Fibroblast of lung (primary cell): ENCODE results near the gene CKS2. TPM values are rescaled to one million over a fixed set of nuclear protein-coding genes. Genes with fewer than 3 reads are reported as not detected.

Experiments used
- DNase-seq, 2 donors: peaks; one replicate each; pipeline versions ENCODE4 v3.0.0 to v3.0.0-alpha.2; 2010; ENCODE audit warnings: low read depth in 2 of 2
- H2AFZ ChIP-seq: 2 replicates; pipeline ENCODE4 v1.5.1; 2012; ENCODE audit warnings: low read length, control low read depth, inconsistent platforms
- H3K27ac ChIP-seq: 2 replicates; pipeline ENCODE4 v1.5.1; 2011; ENCODE audit warnings: low read length, control low read depth; ENCODE audit not compliant: insufficient read depth
- H3K27me3 ChIP-seq: 2 replicates; pipeline ENCODE4 v1.5.1; 2011; ENCODE audit warnings: mild to moderate bottlenecking, low read length; ENCODE audit not compliant: control insufficient read depth, insufficient read depth
- H3K36me3 ChIP-seq: 2 replicates; pipeline ENCODE4 v1.5.1; 2011; ENCODE audit warnings: low read length; ENCODE audit not compliant: control insufficient read depth, insufficient read depth
- H3K4me1 ChIP-seq: 2 replicates; pipeline ENCODE4 v1.5.1; 2011; ENCODE audit warnings: low read length; ENCODE audit not compliant: control insufficient read depth, insufficient read depth; ENCODE audit errors: extremely low read depth
- H3K4me2 ChIP-seq: 2 replicates; pipeline ENCODE4 v1.5.1; 2011; ENCODE audit warnings: low read length, control low read depth; ENCODE audit not compliant: insufficient read depth; ENCODE audit errors: extremely low read depth
- H3K4me3 ChIP-seq, 4 experiments: fragments of 200-600 bp in 1 of 4; sonication (generic) in 1 of 4; replicated peaks in 1 of 4; 2 replicates each; pipeline ENCODE4 v1.5.1; 2011 to 2016; ENCODE audit warnings: low read length in 4 of 4, low read depth in 3 of 4, mild to moderate bottlenecking in 3 of 4, control low read depth in 2 of 4, inconsistent platforms in 1 of 4, mixed read lengths in 1 of 4; ENCODE audit not compliant: insufficient read depth in 1 of 4; ENCODE audit errors: control extremely low read depth in 1 of 4
- H3K79me2 ChIP-seq: 2 replicates; pipeline ENCODE4 v1.5.1; 2012; ENCODE audit warnings: mild to moderate bottlenecking, low read length, inconsistent platforms; ENCODE audit not compliant: control insufficient read depth, insufficient read depth
- H3K9ac ChIP-seq: 2 replicates; pipeline ENCODE4 v1.5.1; 2011; ENCODE audit warnings: mild to moderate bottlenecking, low read length, control low read depth; ENCODE audit not compliant: insufficient read depth
- H3K9me3 ChIP-seq: 2 replicates; pipeline ENCODE4 v1.5.1; 2012; ENCODE audit warnings: low read depth, low read length; ENCODE audit not compliant: control insufficient read depth, insufficient read depth
- H4K20me1 ChIP-seq: 2 replicates; pipeline ENCODE4 v1.5.1; 2011; ENCODE audit warnings: low read length; ENCODE audit not compliant: control insufficient read depth, insufficient read depth; ENCODE audit errors: extremely low read depth
- EZH2 ChIP-seq: IDR thresholded peaks from 2 replicates; pipeline ENCODE4 v1.5.1; 2012; ENCODE audit warnings: low read length, control low read depth, mild to moderate bottlenecking; ENCODE audit errors: missing control alignments
- polyA plus RNA-seq, 2 donors: library from polyadenylated mRNA; depleted of rRNA in 1 of 2; stranded (reverse) in 1 of 2; unstranded in 1 of 2; fragments of >200 nt; gene quantifications; 2 replicates each; pipeline ENCODE4 v1.2.1, GENCODE V29; 2011 to 2012; ENCODE audit warnings: missing spikeins in 1 of 2
- total RNA-seq: library from RNA; depleted of rRNA; stranded (reverse); fragments of >200 nt; gene quantifications from 2 replicates; pipeline ENCODE4 v1.2.1, GENCODE V29; 2014
- TF ChIP-seq, protein P1 (sequence below), 2 donors: IDR thresholded peaks in 1 of 2; conservative IDR thresholded peaks in 1 of 2; 1 replicate in 1 of 2; 2 replicates in 1 of 2; pipeline ENCODE4 v1.5.1; 2011 to 2012; ENCODE audit warnings: low read length in 2 of 2, control low read depth in 1 of 2, inconsistent platforms in 1 of 2, low read depth in 1 of 2, mild to moderate bottlenecking in 1 of 2

The CKS2 gene
- total and polyA plus RNA-seq, 2 donors (not counting 1 experiment from before 2014, with no cell fraction given): 69.7 to 101 TPM

GRCh38 chr9:89345476-89345875 lies 34.5 kb downstream of the CKS2 start:
- TF ChIP-seq, protein P1, sequence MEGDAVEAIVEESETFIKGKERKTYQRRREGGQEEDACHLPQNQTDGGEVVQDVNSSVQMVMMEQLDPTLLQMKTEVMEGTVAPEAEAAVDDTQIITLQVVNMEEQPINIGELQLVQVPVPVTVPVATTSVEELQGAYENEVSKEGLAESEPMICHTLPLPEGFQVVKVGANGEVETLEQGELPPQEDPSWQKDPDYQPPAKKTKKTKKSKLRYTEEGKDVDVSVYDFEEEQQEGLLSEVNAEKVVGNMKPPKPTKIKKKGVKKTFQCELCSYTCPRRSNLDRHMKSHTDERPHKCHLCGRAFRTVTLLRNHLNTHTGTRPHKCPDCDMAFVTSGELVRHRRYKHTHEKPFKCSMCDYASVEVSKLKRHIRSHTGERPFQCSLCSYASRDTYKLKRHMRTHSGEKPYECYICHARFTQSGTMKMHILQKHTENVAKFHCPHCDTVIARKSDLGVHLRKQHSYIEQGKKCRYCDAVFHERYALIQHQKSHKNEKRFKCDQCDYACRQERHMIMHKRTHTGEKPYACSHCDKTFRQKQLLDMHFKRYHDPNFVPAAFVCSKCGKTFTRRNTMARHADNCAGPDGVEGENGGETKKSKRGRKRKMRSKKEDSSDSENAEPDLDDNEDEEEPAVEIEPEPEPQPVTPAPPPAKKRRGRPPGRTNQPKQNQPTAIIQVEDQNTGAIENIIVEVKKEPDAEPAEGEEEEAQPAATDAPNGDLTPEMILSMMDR (conservative IDR thresholded peaks at IDR 0.05 in 1 of 2, IDR thresholded peaks at IDR 0.05 in 1 of 2; ENCODE audit: low read depth in 1 of 2, low read length in 2 of 2): no peak
- TF ChIP-seq EZH2: no peak
- H3K27me3 ChIP-seq: no peaks in the 10 kb centered on the region
- H3K36me3 ChIP-seq: peaks cover 17% of the 10 kb centered on the region
- no peaks in the 10 kb centered on the region for H3K79me2 ChIP-seq
- no peaks in the 10 kb centered on the region for H3K9me3 ChIP-seq
- no peak for DNase-seq
- H3K4me1 ChIP-seq: no peaks in the 10 kb centered on the region
- no peak overlapping the region for H3K9ac ChIP-seq
- H3K27ac ChIP-seq: no peak overlapping the region
- no peaks in the 10 kb centered on the region for H4K20me1 ChIP-seq
- no peak overlapping the region for H2AFZ ChIP-seq
- no peak overlapping the region for H3K4me2 ChIP-seq
- H3K4me3 ChIP-seq: no peak overlapping the region

DNA sequence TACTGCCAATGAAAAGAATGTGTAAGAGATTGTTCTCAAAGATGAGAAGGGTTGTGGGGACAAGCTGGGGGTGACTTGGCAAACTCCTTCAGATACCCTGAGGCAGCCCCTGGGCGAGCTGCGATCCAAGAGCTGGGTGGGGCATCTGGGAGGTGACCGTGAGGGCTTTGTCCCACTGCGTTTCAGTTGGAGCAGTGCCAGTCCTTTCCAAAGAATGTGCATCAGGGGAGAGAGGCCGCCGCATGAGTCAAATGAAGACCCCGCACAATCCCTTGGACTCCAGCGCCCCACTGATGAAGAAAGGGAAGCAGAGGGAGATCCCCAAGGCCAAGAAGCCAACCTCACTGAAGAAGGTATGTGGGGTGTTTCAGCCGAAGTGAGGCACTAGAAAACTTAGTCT lies 35.7 kb downstream of the CKS2 start:
- no peaks in the 10 kb centered on the region for H4K20me1 ChIP-seq
- peaks cover 22% of the 10 kb centered on the region for H3K36me3 ChIP-seq
- H3K4me2 ChIP-seq: no peak overlapping the region
- H3K9me3 ChIP-seq: no peaks in the 10 kb centered on the region
- H3K79me2 ChIP-seq: no peaks in the 10 kb centered on the region
- no peak for DNase-seq
- no peak overlapping the region for H3K27ac ChIP-seq
- no peak overlapping the region for H2AFZ ChIP-seq
- no peaks in the 10 kb centered on the region for H3K4me1 ChIP-seq
- H3K27me3 ChIP-seq: no peaks in the 10 kb centered on the region
- TF ChIP-seq, protein P1 (conservative IDR thresholded peaks at IDR 0.05 in 1 of 2, IDR thresholded peaks at IDR 0.05 in 1 of 2; ENCODE audit: low read depth in 1 of 2, low read length in 2 of 2): no peak
- TF ChIP-seq EZH2: no peak
- no peak overlapping the region for H3K9ac ChIP-seq
- H3K4me3 ChIP-seq: no peak overlapping the region

GRCh38 chr9:89347651-89348050 lies 36.7 kb downstream of the CKS2 start:
- Histone ChIP-seq H3K36me3 (peaks cover 20% of the 10 kb centered on the region), H2AFZ (no peak overlapping the region), H3K27ac (no peak overlapping the region), H3K4me2 (no peak overlapping the region), H3K9ac (no peak overlapping the region), H3K79me2 (no peaks in the 10 kb centered on the region), H3K4me1 (no peaks in the 10 kb centered on the region), H3K9me3 (no peaks in the 10 kb centered on the region), H3K27me3 (no peaks in the 10 kb centered on the region), H3K4me3 (no peak overlapping the region), H4K20me1 (no peaks in the 10 kb centered on the region)
- DNase-seq: no peak
- no peak for TF ChIP-seq EZH2
- TF ChIP-seq, protein P1 (conservative IDR thresholded peaks at IDR 0.05 in 1 of 2, IDR thresholded peaks at IDR 0.05 in 1 of 2; ENCODE audit: low read depth in 1 of 2, low read length in 2 of 2): no peak
